ENCODE measurements around the gene PPP1R37.

DNA sequence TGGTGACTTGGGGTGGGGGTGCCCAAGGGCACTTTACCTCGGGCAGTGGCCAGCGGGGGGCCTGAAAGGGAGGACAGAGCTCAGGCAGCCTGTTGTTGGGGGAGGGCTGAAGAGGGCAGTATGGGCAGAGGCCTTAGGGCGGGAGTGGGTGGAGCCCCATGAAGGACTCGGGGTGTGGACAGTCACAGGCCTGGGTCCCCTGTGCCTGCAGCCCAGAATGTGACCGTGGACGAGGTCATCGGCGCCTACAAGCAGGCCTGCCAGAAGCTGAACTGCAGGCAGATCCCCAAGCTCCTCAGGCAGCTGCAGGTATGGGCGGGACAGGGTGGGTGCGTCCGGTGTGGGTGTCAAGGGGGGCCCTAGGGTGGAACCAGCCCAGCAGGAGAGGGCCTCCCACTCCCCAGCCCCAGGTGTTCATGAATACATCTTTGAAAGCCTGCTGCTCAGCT is 45.3 kb downstream of the PPP1R37 start:
- TF ChIP-seq CTCF (IDR thresholded peaks at IDR 0.05), result no peak
- no peak for TF ChIP-seq POLR2AphosphoS5 (IDR thresholded peaks at IDR 0.05; ENCODE audit: insufficient read depth in 1 of 2, low read depth in 1 of 2)
